OCI-LY1 (cell line): ENCODE results near the gene SCAP.

Source experiments
- H2AFZ ChIP-seq: fragments of 200-600 bp; sonication (generic), shearing (Covaris generic); 2 replicates; pipeline ENCODE4 v1.6.0; 2014; ENCODE audit warnings: antibody characterized with exemption, mild to moderate bottlenecking, low read length
- H3F3A ChIP-seq: fragments of 200-600 bp; sonication (generic), shearing (Covaris generic); 2 replicates; pipeline ENCODE4 v1.6.0; 2014; ENCODE audit warnings: mild to moderate bottlenecking, antibody characterized with exemption, low read length, moderate library complexity; ENCODE audit not compliant: insufficient read depth
- H3K27ac ChIP-seq: fragments of 200-600 bp; sonication (generic); 2 replicates; pipeline ENCODE4 v1.5.1; 2014; ENCODE audit warnings: low read length, mixed run types, mild to moderate bottlenecking, low read depth; ENCODE audit not compliant: poor library complexity, severe bottlenecking
- H3K27me3 ChIP-seq: fragments of 200-600 bp; sonication (generic); 2 replicates; pipeline ENCODE4 v1.6.0; 2014; ENCODE audit warnings: antibody characterized with exemption, mild to moderate bottlenecking, low read length, moderate library complexity; ENCODE audit not compliant: insufficient read depth
- H3K36me3 ChIP-seq: fragments of 200-600 bp; sonication (generic); 2 replicates; pipeline ENCODE4 v1.6.1; 2014; ENCODE audit warnings: mild to moderate bottlenecking, antibody characterized with exemption, low read length, moderate library complexity, mixed read lengths; ENCODE audit not compliant: insufficient read depth
- H3K4me1 ChIP-seq: fragments of 200-600 bp; sonication (generic); 2 replicates; pipeline ENCODE4 v1.5.1; 2014; ENCODE audit warnings: mild to moderate bottlenecking, low read length, moderate library complexity; ENCODE audit not compliant: insufficient read depth, severe bottlenecking
- H3K4me2 ChIP-seq: fragments of 200-600 bp; sonication (generic), shearing (Covaris generic); 2 replicates; pipeline ENCODE4 v1.6.1; 2014; ENCODE audit warnings: low read length
- H3K4me3 ChIP-seq: fragments of 200-600 bp; sonication (generic); 2 replicates; pipeline ENCODE4 v1.5.1; 2014; ENCODE audit warnings: low read length, low read depth, mild to moderate bottlenecking, mixed read lengths; ENCODE audit not compliant: poor library complexity, severe bottlenecking
- H3K79me2 ChIP-seq: fragments of 200-600 bp; shearing (Covaris generic); 2 replicates; pipeline ENCODE4 v1.6.1; 2016; ENCODE audit warnings: mixed run types, low read length, mixed read lengths; ENCODE audit not compliant: insufficient read depth
- H3K9ac ChIP-seq: fragments of 200-600 bp; sonication (generic), shearing (Covaris generic); 2 replicates; pipeline ENCODE4 v1.6.1; 2014; ENCODE audit warnings: mild to moderate bottlenecking, low read length, mixed read lengths
- H3K9me2 ChIP-seq: fragments of 200-600 bp; sonication (generic), shearing (Covaris generic); 2 replicates; pipeline ENCODE4 v1.6.1; 2014; ENCODE audit warnings: low read depth, mild to moderate bottlenecking, low read length, mixed read lengths
- H3K9me3 ChIP-seq: fragments of 200-600 bp; shearing (Covaris generic); 2 replicates; pipeline ENCODE4 v1.6.1; 2014; ENCODE audit warnings: low read length, mixed read lengths
- H4K20me1 ChIP-seq: fragments of 200-600 bp; sonication (generic), shearing (Covaris generic); 2 replicates; pipeline ENCODE4 v1.6.0; 2016; ENCODE audit warnings: mild to moderate bottlenecking, low read length; ENCODE audit not compliant: insufficient read depth
- EZH2 ChIP-seq: fragments of 200-600 bp; sonication (generic), shearing (Covaris generic); IDR thresholded peaks from 2 replicates; pipeline ENCODE4 v1.8.0; 2017; ENCODE audit warnings: borderline replicate concordance, mixed run types, mild to moderate bottlenecking, antibody characterized with exemption, low read length, moderate library complexity, mixed read lengths
- TF ChIP-seq, protein P1 (sequence below): fragments of 200-600 bp; sonication (generic), shearing (Covaris generic); IDR thresholded peaks from 2 replicates; pipeline ENCODE4 v1.5.1; 2017; ENCODE audit warnings: mild to moderate bottlenecking, antibody characterized with exemption, low read length, moderate library complexity, mixed read lengths

Gene SCAP

DNA sequence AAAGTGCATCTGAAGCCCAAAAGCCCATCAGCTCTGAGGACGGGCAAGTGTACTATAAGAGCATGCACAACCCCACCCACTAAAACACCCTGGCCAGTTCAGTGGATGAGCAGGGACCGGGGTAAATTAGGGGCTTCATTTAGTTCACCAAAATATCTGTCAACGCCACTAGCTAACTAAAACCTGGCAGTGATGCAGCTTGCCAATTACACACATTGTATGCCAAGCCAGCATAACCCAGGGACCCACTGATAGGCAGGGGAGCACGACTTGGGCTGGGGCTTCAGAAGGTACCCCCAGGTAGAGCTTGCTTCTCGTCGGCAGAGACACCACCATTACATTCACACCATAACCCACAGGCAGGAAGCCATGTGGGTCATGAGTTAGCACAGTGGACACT, 47.9 kb downstream of the SCAP start:
- Histone ChIP-seq H3K79me2 (no peaks in the 10 kb centered on the region), H3K27me3 (no peaks in the 10 kb centered on the region), H3K4me2 (no peak overlapping the region), H4K20me1 (no peaks in the 10 kb centered on the region), H3K9me3 (no peaks in the 10 kb centered on the region), H3F3A (no peaks in the 10 kb centered on the region), H3K36me3 (peaks cover 60% of the 10 kb centered on the region; the same call in 1 of the 2 replicates), H3K4me1 (no peaks in the 10 kb centered on the region), H2AFZ (no peak overlapping the region), H3K4me3 (no peak overlapping the region), H3K27ac (no peak overlapping the region), H3K9ac (no peak overlapping the region), H3K9me2 (no peaks in the 10 kb centered on the region)
- TF ChIP-seq EZH2, result no peak
- TF ChIP-seq, protein P1, sequence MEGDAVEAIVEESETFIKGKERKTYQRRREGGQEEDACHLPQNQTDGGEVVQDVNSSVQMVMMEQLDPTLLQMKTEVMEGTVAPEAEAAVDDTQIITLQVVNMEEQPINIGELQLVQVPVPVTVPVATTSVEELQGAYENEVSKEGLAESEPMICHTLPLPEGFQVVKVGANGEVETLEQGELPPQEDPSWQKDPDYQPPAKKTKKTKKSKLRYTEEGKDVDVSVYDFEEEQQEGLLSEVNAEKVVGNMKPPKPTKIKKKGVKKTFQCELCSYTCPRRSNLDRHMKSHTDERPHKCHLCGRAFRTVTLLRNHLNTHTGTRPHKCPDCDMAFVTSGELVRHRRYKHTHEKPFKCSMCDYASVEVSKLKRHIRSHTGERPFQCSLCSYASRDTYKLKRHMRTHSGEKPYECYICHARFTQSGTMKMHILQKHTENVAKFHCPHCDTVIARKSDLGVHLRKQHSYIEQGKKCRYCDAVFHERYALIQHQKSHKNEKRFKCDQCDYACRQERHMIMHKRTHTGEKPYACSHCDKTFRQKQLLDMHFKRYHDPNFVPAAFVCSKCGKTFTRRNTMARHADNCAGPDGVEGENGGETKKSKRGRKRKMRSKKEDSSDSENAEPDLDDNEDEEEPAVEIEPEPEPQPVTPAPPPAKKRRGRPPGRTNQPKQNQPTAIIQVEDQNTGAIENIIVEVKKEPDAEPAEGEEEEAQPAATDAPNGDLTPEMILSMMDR, result no peak

DNA sequence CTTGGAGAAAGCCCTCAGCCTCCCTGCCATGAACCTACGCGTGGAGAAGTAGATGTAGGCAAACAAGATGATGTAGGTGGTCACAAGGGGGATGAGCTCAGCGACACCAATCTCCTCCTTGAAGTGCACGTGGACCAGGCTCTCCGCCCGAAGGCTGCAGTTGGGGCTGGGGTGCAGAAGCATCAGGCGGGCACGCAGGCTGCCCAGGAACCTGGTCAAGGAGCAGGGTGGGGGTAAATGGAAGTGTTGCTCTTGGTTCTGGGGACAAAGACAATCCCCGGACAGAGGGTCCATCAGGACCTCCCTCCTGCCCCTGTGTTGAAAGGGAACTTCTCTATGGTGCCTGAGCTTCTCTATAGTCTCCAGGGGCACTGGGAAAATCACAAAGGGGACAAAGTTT, 49.8 kb downstream of the SCAP start:
- no peaks in the 10 kb centered on the region for H4K20me1 ChIP-seq
- no peaks in the 10 kb centered on the region for H3K9me3 ChIP-seq
- H3K4me2 ChIP-seq, result no peak overlapping the region
- H3K27me3 ChIP-seq, result no peaks in the 10 kb centered on the region
- no peak overlapping the region for H3K4me3 ChIP-seq
- peaks cover 8% of the 10 kb centered on the region for H3K4me1 ChIP-seq
- no peak overlapping the region for H3K27ac ChIP-seq
- TF ChIP-seq EZH2, result no peak
- no peak overlapping the region for H3K9ac ChIP-seq
- no peaks in the 10 kb centered on the region for H3F3A ChIP-seq
- no peaks in the 10 kb centered on the region for H3K79me2 ChIP-seq
- H2AFZ ChIP-seq, result no peak overlapping the region
- peaks cover 57% of the 10 kb centered on the region; the same call in 1 of the 2 replicates for H3K36me3 ChIP-seq
- H3K9me2 ChIP-seq, result no peaks in the 10 kb centered on the region

DNA sequence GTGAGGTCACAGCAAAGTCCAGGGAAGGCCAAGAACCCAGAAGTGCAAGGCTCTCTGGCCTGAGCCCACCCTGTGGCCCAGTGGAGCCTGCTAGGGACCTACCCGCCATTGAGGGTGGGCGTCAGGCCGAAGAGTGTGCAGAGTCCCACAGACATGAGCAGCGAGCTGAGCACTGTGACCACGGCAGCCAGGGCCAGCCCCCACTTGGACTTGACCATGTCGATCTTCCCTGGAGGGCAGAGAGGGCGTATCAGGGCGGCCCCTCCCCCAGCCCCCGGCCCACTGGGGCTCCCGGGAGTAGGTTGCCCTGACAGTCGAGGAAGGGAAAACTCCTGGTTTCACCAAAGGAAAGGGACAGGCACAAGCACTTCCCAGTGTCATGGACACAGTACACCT, 50.4 kb downstream of the SCAP start:
- H3K36me3 ChIP-seq, result peaks cover 56% of the 10 kb centered on the region; the same call in 1 of the 2 replicates
- H3K9me2 ChIP-seq, result no peaks in the 10 kb centered on the region
- H3K4me3 ChIP-seq, result no peak overlapping the region
- TF ChIP-seq, protein P1, result no peak
- TF ChIP-seq EZH2, result no peak
- no peaks in the 10 kb centered on the region for H4K20me1 ChIP-seq
- H3K27ac ChIP-seq, result no peak overlapping the region
- no peaks in the 10 kb centered on the region for H3K9me3 ChIP-seq
- H3K9ac ChIP-seq, result no peak overlapping the region
- H3K27me3 ChIP-seq, result no peaks in the 10 kb centered on the region
- no peaks in the 10 kb centered on the region for H3K79me2 ChIP-seq
- no peak overlapping the region for H3K4me2 ChIP-seq
- no peaks in the 10 kb centered on the region for H3F3A ChIP-seq
- H2AFZ ChIP-seq, result no peak overlapping the region
- peaks cover 13% of the 10 kb centered on the region for H3K4me1 ChIP-seq
